GM12878 (cell line): ENCODE results near the gene IL19. TPM values are rescaled to one million over a fixed set of nuclear protein-coding genes. Genes with fewer than 3 reads are reported as not detected.

Experiments used
- ATAC-seq: fragments of 200-7000 bp; cut with Tn5 transposase; 3 replicates; pipeline ENCODE4 v1.9.1; 2020; ENCODE audit warnings: mild to moderate bottlenecking, moderate library complexity
- BruUV-seq: library from RNA; stranded (reverse); fragments of 400-500 nt; replicated peaks from 2 replicates; lab custom pipeline; 2021; lab: Mats Ljungman, UMichigan
- CTCF ChIA-PET: fragments of 300-600 bp; sonication (Branson Sonifier 250); formaldehyde crosslinking; extraction: SDS; loops from one replicate; lab custom pipeline; 2021; ENCODE audit warnings: inconsistent platforms; lab: Yijun Ruan, JAX
- POLR2A ChIA-PET: fragments of 350-600 bp; formaldehyde crosslinking; extraction: SDS; loops from one replicate; lab custom pipeline; 2021; ENCODE audit warnings: inconsistent platforms; lab: Charles Lee
- RAD21 ChIA-PET: fragments of 300-600 bp; sonication (Branson Sonifier 250); formaldehyde crosslinking; loops from one replicate; lab custom pipeline; 2023; ENCODE audit warnings: antibody characterized with exemption; ENCODE audit not compliant: unreplicated experiment; lab: Charles Lee
- SMC1A ChIA-PET: fragments of 300-600 bp; sonication (Branson Sonifier 250); formaldehyde crosslinking; loops from one replicate; lab custom pipeline; 2023; ENCODE audit not compliant: unreplicated experiment, uncharacterized antibody; lab: Charles Lee
- DNase-seq: peaks from one replicate; pipeline ENCODE4 v3.0.0-alpha.2; 2011; ENCODE audit warnings: low read depth, low spot score
- FAIRE-seq: peaks from 3 replicates; lab custom pipeline; 2011; peaks lifted over from hg19 to GRCh38; lab: Jason Lieb, UNC
- H2AFZ ChIP-seq: 2 replicates; pipeline ENCODE4 v1.6.0; 2011; ENCODE audit warnings: low read depth, low read length, control low read depth; ENCODE audit not compliant: control insufficient read depth
- H3K27ac ChIP-seq: 2 replicates; pipeline ENCODE4 v1.5.1; 2011; ENCODE audit warnings: control low read depth; ENCODE audit not compliant: control insufficient read depth, insufficient read depth
- H3K27me3 ChIP-seq, 2 experiments: replicated peaks in 1 of 2; 2 replicates each; pipeline versions ENCODE4 v1.6.0 to v1.6.1; 2011; ENCODE audit warnings: low read length in 1 of 2; ENCODE audit not compliant: control insufficient read depth in 2 of 2, insufficient read depth in 2 of 2
- H3K36me3 ChIP-seq, 2 experiments: 2 replicates each; pipeline ENCODE4 v1.5.1; 2011; ENCODE audit warnings: low read length in 1 of 2; ENCODE audit not compliant: control insufficient read depth in 2 of 2, insufficient read depth in 2 of 2
- H3K4me1 ChIP-seq: 2 replicates; pipeline ENCODE4 v1.6.1; 2011; ENCODE audit warnings: mild to moderate bottlenecking, low read length, moderate library complexity, mixed read lengths; ENCODE audit not compliant: control insufficient read depth, insufficient read depth
- H3K4me2 ChIP-seq: 2 replicates; pipeline ENCODE4 v1.6.0; 2011; ENCODE audit warnings: control low read depth; ENCODE audit not compliant: control insufficient read depth, insufficient read depth
- H3K4me3 ChIP-seq: fragments of 200-600 bp; sonication (generic); 2 replicates; pipeline ENCODE4 v1.5.1; 2016
- H3K79me2 ChIP-seq: 2 replicates; pipeline ENCODE4 v1.6.0; 2011; ENCODE audit warnings: low read length; ENCODE audit not compliant: control insufficient read depth, insufficient read depth
- H3K9ac ChIP-seq: 2 replicates; pipeline ENCODE4 v1.8.0; 2011; ENCODE audit warnings: low read length, control low read depth, mixed read lengths; ENCODE audit not compliant: control insufficient read depth, insufficient read depth
- H3K9me3 ChIP-seq: replicated peaks from 3 replicates; pipeline ENCODE4 v1.5.1; 2011; ENCODE audit warnings: mild to moderate bottlenecking, low read length; ENCODE audit not compliant: control insufficient read depth, insufficient read depth
- H4K20me1 ChIP-seq: 2 replicates; pipeline ENCODE4 v1.6.0; 2011; ENCODE audit not compliant: control insufficient read depth, insufficient read depth
- CHD4 ChIP-seq: fragments of 200-600 bp; sonication (generic); IDR thresholded peaks from 2 replicates; pipeline ENCODE4 v1.6.1; 2016; ENCODE audit warnings: mild to moderate bottlenecking
- EED ChIP-seq: sonication (generic); IDR thresholded peaks from 2 replicates; pipeline ENCODE4 v1.6.1; 2016; ENCODE audit warnings: antibody characterized with exemption, low read depth
- HDGF ChIP-seq: fragments of 450-650 bp; IDR thresholded peaks from 2 replicates; pipeline ENCODE4 v1.6.1; 2016; ENCODE audit warnings: antibody characterized with exemption
- PML ChIP-seq: IDR thresholded peaks from 2 replicates; pipeline ENCODE4 v1.6.1; 2012; ENCODE audit warnings: low read length, inconsistent platforms
- RCOR1 ChIP-seq: conservative IDR thresholded peaks from 2 replicates; pipeline ENCODE4 v1.6.1; 2012; ENCODE audit warnings: low read depth, low read length, improper control_type of control experiment
- SIN3A ChIP-seq: IDR thresholded peaks from 2 replicates; pipeline ENCODE4 v1.6.1; 2012; ENCODE audit warnings: low read depth, low read length, improper control_type of control experiment
- SMC3 ChIP-seq: IDR thresholded peaks from 2 replicates; pipeline ENCODE4 v1.6.1; 2011; ENCODE audit warnings: low read length, improper control_type of control experiment, borderline replicate concordance
- SREBF2 ChIP-seq: IDR thresholded peaks from 2 replicates; pipeline ENCODE4 v1.6.1; 2012; ENCODE audit warnings: mild to moderate bottlenecking, low read length
- TCF7 ChIP-seq: IDR thresholded peaks from 2 replicates; pipeline ENCODE4 v1.6.1; 2014; ENCODE audit warnings: antibody characterized with exemption, borderline replicate concordance
- ZNF274 ChIP-seq: IDR thresholded peaks from one replicate; pipeline ENCODE4 v1.8.0; 2011; ENCODE audit not compliant: insufficient read length, insufficient read depth
- WGBS: methylation state at CpG from one replicate; pipeline ENCODE4 v1.1.6; 2016; ENCODE audit warnings: low lambda C conversion rate; ENCODE audit not compliant: insufficient replicate concordance, insufficient coverage; ENCODE audit errors: missing lambda C conversion rate; 5-methylcytosine and 5-hydroxymethylcytosine counted together
- in situ Hi-C: fragments of 300-500 bp; cut with MboI; formaldehyde crosslinking; loops from 9 replicates; pipeline ENCODE4 v1.14.3; 2018; ENCODE audit warnings: mixed read lengths
- intact Hi-C: fragments of 100-400 bp; cut with micrococcal nuclease; formaldehyde crosslinking; loops from one replicate; pipeline ENCODE4 v1.14.2; 2022; ENCODE audit not compliant: unreplicated experiment
- polyA plus RNA-seq, 11 experiments: library from polyadenylated mRNA; depleted of rRNA in 4 of 11; unstranded in 6 of 11; stranded (reverse) in 5 of 11; fragments of >200 nt; fragmentation: Nextera tagmentation in 4 of 11; fragmentation: Illumina TruSeq in 1 of 11; extraction: Ambion mirVana in 4 of 11; extraction: Trizol in 1 of 11; gene quantifications; 1 replicate in 1 of 11; 2 replicates in 10 of 11; pipeline versions ENCODE4 v1.2.1 to v1.2.3, GENCODE V29; 2011 to 2016; ENCODE audit warnings: inconsistent platforms in 2 of 11, missing spikeins in 2 of 11, low read depth in 1 of 11
- total RNA-seq, 4 experiments: library from RNA; depleted of rRNA in 3 of 4; stranded (reverse); fragments of >200 nt in 3 of 4; fragmentation: Illumina TruSeq in 1 of 4; extraction: Trizol in 1 of 4; gene quantifications; 2 replicates each; pipeline versions ENCODE4 v1.2.1 to v1.2.3, GENCODE V29; 2013 to 2021
- TF ChIP-seq, protein P1 (sequence below): IDR thresholded peaks from 2 replicates; pipeline ENCODE4 v1.6.1; 2011; ENCODE audit warnings: low read depth, low read length, improper control_type of control experiment, borderline replicate concordance

Gene IL19
- total and polyA plus RNA-seq, 10 of the 15 experiments (the other 5 are each of a cell fraction or from before 2014, with no cell fraction given) = 0.10 to 0.73 (median 0.28) TPM; not detected in 6

DNA sequence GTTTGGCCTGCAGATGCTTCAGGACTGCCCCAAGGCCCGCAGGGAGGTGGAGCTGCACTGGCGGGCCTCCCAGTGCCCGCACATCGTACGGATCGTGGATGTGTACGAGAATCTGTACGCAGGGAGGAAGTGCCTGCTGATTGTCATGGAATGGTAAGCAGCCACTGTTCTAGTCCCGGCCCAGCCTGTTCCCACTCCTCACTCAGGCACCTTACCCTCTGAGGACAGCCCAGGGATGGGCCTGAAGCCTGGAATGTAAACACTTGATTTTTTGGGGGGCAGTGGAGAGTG lies 41.9 kb upstream of the IL19 start:
- Histone ChIP-seq H3K27me3 (no peaks in the 10 kb centered on the region), H3K36me3 (peaks cover 20 to 38% of the 10 kb centered on the region in 2 experiments), H3K9me3 (no peaks in the 10 kb centered on the region), H3K4me2 (no peak overlapping the region), H3K4me3 (no peak overlapping the region), H4K20me1 (peaks cover under 1% of the 10 kb centered on the region; the same call in 1 of the 2 replicates), H2AFZ (no peak overlapping the region), H3K9ac (no peak overlapping the region), H3K27ac (no peak overlapping the region), H3K4me1 (peaks cover 22% of the 10 kb centered on the region), H3K79me2 (peaks cover 30% of the 10 kb centered on the region)
- 98% methylated on average over 9 of the region's 9 CpGs for WGBS
- ChIA-PET CTCF (interaction anchor here (1.0 to 20.3 kb wide), 4 partner anchors 42 to 253 kb away, joined by 3 to 805 read pairs (median 50); partner anchors contain the start of gene IL19), POLR2A (no interaction called here), RAD21 (interaction anchor here (4.1 kb wide), 1 partner anchor 80 kb away, joined by 35 read pairs; no protein-coding TSS in a partner anchor), SMC1A (interaction anchor here (0.9 to 2.8 kb wide), 2 partner anchors 10 to 64 kb away, joined by 3 to 14 read pairs; no protein-coding TSS in a partner anchor)
- ATAC-seq (no peak), DNase-seq (no peak), FAIRE-seq (no peak)
- intact Hi-C loops (loop anchor here (10.0 kb wide), 1 partner anchor 94 kb away; the partner anchor contains the start of gene DYRK3), in situ Hi-C loops (loop anchor here (5.0 kb wide), 2 partner anchors 184 to 249 kb away; no protein-coding TSS in a partner anchor)
- no TSS peak for BruUV-seq
- TF ChIP-seq SREBF2 (no peak), PML (no peak), RCOR1 (no peak), CHD4 (no peak), HDGF (no peak), SMC3 (no peak), ZNF274 (no peak), EED (no peak), TCF7 (no peak), SIN3A (no peak)
- TF ChIP-seq, protein P1, sequence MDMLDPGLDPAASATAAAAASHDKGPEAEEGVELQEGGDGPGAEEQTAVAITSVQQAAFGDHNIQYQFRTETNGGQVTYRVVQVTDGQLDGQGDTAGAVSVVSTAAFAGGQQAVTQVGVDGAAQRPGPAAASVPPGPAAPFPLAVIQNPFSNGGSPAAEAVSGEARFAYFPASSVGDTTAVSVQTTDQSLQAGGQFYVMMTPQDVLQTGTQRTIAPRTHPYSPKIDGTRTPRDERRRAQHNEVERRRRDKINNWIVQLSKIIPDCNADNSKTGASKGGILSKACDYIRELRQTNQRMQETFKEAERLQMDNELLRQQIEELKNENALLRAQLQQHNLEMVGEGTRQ = no peak
